Measurements from ENCODE around the gene MS4A13.
A peak's percentile ranks its signal among the peaks of the same experiment; 100 is the strongest.
"Not testable (repeated sequence)": the region's sequence is repeated elsewhere in the genome, so short reads cannot be mapped to it uniquely, and the experiment has no call there.

MS4A13 gene

DNA sequence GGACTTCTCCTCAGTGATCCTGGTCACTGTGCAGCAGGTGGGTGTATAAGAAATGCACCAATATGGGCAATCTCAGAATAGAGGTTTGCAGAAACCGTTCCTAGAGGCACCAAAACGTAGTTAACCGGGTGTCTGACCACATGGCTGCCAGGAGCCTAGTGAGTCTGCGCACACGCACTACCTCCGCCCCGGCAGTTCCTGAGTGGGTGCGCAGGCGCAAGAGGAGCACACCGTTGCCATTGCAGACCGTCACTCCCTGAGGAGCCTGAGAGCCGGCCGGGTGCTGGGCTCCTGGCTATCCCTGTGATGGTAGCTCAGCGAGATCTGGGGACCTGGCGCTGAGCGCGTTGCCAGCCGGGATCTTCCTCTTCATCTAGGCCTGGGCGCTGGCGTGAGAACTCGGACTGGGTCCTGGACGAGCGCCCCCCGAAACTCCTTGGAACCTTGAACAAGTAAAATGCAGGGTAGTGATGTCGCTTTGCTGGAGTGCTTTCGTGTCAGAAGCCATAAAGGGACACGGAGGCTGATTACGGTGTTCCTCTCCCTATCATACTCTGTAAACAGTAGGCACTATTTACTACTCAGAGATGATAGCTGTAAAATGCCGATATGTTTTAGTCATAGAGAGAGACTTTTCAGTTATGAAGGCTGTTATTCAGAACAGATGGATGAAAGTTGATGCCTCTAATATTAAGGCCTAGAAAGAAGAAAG is at the start of gene MS4A13:
TSS of gene MS4A13 (plus strand) at position 249 of the 712 bp plus-strand sequence. CDS start 2,692 bp downstream, outside the sequence.
- DNase-seq (ENCODE audit: low read depth in 2 of 2): no peak

GRCh38 chr11:60468829-60469228 is 46.4 kb upstream of the MS4A13 start:
- DNase-seq (ENCODE audit: low read depth in 2 of 2): no peak

DNA sequence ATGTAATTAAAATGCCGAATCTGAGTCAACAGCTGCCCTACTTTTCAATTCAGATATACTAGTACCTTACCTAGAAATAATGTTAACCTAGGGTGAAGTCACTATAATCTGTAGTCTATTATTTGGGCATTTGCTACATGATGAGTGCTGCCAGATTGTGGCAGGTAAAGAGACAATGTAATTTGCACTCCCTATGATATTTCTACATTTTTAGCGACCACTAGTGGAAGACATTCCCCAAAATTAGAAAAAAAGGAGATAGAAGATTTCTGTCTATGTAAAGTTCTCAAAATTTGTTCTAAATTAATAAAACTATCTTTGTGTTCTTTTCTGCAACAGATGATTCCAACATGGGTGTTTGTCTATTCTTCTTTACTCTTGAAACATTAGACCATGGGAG is 45.5 kb upstream of the MS4A13 start:
- no peak for DNase-seq (ENCODE audit: low read depth in 2 of 2)

- DNase-seq (ENCODE audit: low read depth in 2 of 2): no peak
Observed at GRCh38 chr11:60477035-60477445, 38.2 kb upstream of the MS4A13 start.

DNA sequence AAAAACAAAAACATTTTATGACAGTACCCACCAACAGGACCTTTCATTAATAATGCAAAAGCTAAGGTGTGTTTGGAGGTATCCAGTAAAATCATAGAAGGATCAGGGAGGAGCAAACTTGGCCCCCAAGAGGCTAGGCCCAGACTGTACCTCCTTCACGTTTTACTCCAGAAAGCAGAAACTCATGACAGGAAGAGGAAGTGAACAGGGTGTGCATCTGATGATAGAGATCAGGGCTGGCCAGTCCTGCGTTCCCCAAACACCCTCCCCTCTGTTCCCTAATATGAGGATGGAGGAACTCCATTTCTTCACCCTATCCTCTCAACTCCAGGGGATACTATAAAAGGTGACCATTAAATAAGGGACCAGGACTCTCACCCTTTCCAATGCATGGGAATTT is 32.8 kb upstream of the MS4A13 start:
- no peak for DNase-seq (ENCODE audit: low read depth in 2 of 2)

DNA sequence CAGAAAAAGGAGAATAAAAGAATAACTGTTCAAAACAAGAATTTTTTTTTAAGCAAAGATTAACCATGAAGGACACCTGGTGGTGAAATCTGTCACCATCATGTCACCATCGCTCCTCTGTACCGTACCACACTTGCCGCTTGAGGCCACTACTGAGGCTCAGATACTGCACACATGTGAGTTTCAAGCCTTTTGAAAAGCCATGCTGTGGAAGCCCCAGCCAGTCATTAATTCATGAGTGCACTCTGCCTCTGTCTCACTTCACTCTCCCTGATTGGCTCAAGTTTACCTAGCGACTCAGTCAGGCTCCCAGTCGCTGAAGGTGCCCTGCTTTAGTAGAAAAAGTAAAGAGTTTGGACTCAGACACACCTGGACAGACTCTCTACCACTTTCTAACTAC is 29.2 kb upstream of the MS4A13 start:
- no peak for DNase-seq (ENCODE audit: low read depth in 2 of 2)

GRCh38 chr11:60492488-60493009 is 22.6 kb upstream of the MS4A13 start, which contains the start of gene MS4A12:
MS4A12 (plus strand) TSS chr11:60492778; CDS start chr11:60497319, 4,541 bp downstream.
- DNase-seq (ENCODE audit: low read depth in 2 of 2): no peak

DNA sequence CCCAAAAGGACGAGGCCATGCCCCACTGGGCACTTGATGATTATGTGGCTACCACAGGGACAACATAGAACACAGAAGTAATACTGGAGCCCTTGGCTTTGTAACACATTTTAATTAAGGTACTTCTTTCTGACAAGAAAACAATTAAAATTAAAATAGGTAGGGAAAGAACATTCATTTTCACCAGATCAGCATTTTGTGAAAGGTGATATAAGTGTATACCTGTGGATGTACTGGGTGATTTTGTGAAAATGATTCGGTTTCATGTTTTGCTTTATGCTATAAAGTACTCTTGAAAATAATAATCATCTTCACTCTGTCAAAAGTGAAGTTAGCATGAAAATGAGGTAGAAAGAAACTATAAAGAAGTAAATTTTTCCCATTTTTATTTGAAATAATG is 21.7 kb upstream of the MS4A13 start:
- no peak for DNase-seq (ENCODE audit: low read depth in 2 of 2)

- no peak for DNase-seq (ENCODE audit: low read depth in 2 of 2)
Observed at GRCh38 chr11:60498399-60498798, 16.8 kb upstream of the MS4A13 start.

DNA sequence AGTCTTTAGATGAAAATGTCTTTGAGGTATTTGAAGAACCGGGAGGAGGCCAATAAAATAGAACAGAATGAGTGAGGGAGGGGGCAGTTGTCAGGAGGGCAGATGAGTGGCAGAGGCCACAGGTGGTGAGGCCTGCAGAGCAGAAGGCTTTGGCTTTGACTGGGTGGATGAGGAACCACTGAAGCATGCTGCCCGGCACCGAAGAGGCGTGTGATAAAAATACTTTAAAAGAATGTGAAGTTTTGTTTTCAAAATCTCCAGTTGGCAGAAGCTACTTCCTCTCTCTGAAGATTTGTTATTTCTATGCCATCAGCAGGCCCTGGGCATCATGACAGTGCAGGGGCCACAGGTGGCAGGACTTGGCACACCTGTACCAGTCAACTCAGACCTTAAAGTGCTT is 16.3 kb upstream of the MS4A13 start:
- DNase-seq (ENCODE audit: low read depth in 2 of 2): no peak

- peak in 1 of 2 experiments; percentile 0 for DNase-seq (ENCODE audit: low read depth in 2 of 2)
Observed at GRCh38 chr11:60500276-60500910, 14.8 kb upstream of the MS4A13 start.

- no peak for DNase-seq (ENCODE audit: low read depth in 2 of 2)
Observed at GRCh38 chr11:60502221-60502775, 12.9 kb upstream of the MS4A13 start.

DNA sequence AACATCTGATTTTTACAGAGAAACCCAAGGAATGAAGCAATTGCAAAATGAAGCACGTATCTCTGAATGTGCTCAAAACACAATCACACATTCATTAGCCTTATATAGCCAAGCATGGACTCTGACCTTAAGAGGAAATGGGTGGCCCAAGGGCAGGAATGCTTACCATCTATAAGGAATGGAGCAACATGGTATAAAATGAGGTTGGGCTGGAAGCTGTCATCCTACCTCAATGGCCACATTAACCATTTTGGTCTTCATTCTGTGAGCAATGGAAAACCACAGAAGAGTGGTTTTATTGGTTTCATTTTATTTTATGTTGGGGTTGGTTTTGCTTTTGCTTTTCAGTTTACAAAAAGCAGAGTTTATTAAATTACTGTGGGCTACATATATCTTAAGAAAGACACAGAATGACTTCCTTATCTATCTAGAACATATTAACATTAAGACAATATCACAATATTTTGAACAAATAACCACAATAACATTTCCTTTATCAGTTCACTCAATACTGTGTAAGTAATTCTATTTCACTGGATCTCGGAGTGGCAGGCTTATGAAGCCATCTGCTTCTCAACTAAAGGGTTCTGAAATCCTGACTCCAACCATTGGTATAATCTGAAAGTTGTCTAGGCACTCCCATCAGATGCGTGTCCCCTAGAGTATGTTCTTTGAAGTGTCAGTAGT is 10.8 kb upstream of the MS4A13 start:
- DNase-seq (ENCODE audit: low read depth in 2 of 2): no peak

- not testable (repeated sequence) for DNase-seq (ENCODE audit: low read depth in 2 of 2)
Observed at GRCh38 chr11:60509609-60510008, 5.6 kb upstream of the MS4A13 start.

- not testable (repeated sequence) for DNase-seq (ENCODE audit: low read depth in 2 of 2)
Observed at GRCh38 chr11:60510209-60510608, 5.0 kb upstream of the MS4A13 start.

- DNase-seq (ENCODE audit: low read depth in 2 of 2): no peak
Observed at GRCh38 chr11:60511393-60511792, 3.8 kb upstream of the MS4A13 start.

GRCh38 chr11:60512651-60513225 is 2.5 kb upstream of the MS4A13 start:
- no peak for DNase-seq (ENCODE audit: low read depth in 2 of 2)

DNA sequence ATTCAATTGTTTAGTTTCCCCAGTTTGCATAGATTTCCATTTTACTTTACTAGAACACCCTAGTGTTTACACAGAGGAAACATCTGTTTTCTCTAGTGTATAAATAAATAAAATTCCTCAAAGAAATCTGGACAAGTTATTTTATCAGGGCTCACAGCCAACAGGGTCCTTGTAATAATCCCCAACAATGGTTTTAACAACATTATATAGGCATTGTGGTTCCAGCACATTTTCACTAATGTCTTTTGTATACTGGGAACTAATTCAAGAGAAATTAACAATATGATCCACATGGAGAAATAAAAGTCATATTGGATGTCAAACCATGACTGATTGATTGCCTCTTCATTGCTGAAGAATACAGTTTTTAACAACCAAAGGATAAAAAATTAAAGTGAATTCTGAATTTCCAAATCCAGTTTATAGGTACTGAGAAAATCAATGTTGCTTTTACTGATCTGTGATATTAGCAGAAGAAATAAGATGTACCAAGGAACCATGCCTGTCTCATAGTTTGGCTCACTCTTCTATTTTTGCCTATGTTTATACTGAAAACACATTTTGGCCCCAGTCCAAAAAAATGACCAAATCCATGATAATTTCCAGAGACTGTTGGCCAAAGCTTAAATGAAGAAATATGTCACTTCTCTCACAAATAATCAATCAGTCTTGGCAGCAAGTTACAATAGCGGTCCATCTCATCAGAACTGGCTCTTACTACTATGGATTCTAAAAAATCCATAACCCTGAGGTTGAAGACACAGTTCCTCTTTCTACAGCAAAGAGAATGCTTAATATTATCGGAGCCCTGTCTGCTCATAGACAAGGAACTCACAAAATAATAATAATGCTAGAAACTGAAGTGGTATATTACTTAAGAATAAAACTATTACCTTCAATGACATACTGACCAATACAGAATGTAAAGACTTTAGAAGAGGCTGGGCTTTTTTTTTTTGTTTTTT is 1.4 kb upstream of the MS4A13 start:
- no peak for DNase-seq (ENCODE audit: low read depth in 2 of 2)

GRCh38 chr11:60528465-60528864 is 13.3 kb downstream of the MS4A13 start:
- no peak for DNase-seq (ENCODE audit: low read depth in 2 of 2)

DNA sequence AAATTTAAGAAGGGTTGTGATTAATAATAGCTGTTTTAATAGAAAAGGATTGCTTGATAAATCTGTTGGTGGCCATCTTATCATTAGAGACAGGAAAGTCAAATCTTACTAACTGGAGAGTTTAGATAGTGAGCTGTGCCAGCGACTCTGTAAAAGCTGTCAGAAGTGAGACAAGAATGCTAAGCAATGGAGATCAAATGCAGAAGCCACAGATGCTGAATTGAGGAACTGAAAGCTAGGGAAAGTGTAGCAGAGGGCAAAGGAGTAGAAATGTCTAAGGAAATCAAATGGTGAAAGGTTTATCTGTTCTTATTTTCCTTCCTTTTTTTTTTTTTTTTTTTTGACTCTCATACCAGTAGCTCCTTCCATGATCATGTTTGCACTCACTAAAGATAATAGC is 13.7 kb downstream of the MS4A13 start:
- no peak for DNase-seq (ENCODE audit: low read depth in 2 of 2)
